Ishikawa (cell line): ENCODE measurements around the gene MAK.

Source experiments
- CEBPB ChIP-seq: IDR thresholded peaks from 2 replicates; pipeline ENCODE4 v1.6.1; 2012
- CREB1 ChIP-seq: IDR thresholded peaks from 2 replicates; pipeline ENCODE4 v1.6.1; 2012; ENCODE audit warnings: low read depth
- EGR1 ChIP-seq: IDR thresholded peaks from 2 replicates; pipeline ENCODE4 v1.6.1; 2012
- EP300 ChIP-seq: IDR thresholded peaks from 2 replicates; pipeline ENCODE4 v1.6.1; 2012; ENCODE audit warnings: borderline replicate concordance
- FOXM1 ChIP-seq: IDR thresholded peaks from 2 replicates; pipeline ENCODE4 v1.6.1; 2012; ENCODE audit warnings: low read depth, borderline replicate concordance
- NFIC ChIP-seq: IDR thresholded peaks from 2 replicates; pipeline ENCODE4 v1.6.1; 2012
- RAD21 ChIP-seq: IDR thresholded peaks from 2 replicates; pipeline ENCODE4 v1.6.1; 2012; ENCODE audit warnings: low read depth
- TAF1 ChIP-seq: IDR thresholded peaks from 2 replicates; pipeline ENCODE4 v1.6.1; 2012; ENCODE audit warnings: low read depth, mild to moderate bottlenecking
- TCF12 ChIP-seq: IDR thresholded peaks from 2 replicates; pipeline ENCODE4 v1.6.1; 2012; ENCODE audit warnings: low read depth
- TEAD4 ChIP-seq: IDR thresholded peaks from 2 replicates; pipeline ENCODE4 v1.6.1; 2012
- YY1 ChIP-seq: IDR thresholded peaks from 2 replicates; pipeline ENCODE4 v1.6.1; 2012; ENCODE audit warnings: low read depth
- ZBTB7A ChIP-seq: IDR thresholded peaks from 2 replicates; pipeline ENCODE4 v1.6.1; 2012; ENCODE audit warnings: low read depth
- TF ChIP-seq, protein P1 (sequence below): IDR thresholded peaks from 2 replicates; pipeline ENCODE4 v1.6.1; 2012
- TF ChIP-seq, protein P2 (sequence below): IDR thresholded peaks from 2 replicates; pipeline ENCODE4 v1.6.1; 2012
- TF ChIP-seq, protein P3 (sequence below): IDR thresholded peaks from 2 replicates; pipeline ENCODE4 v1.6.1; 2012; ENCODE audit warnings: low read depth, mild to moderate bottlenecking

The MAK gene

DNA sequence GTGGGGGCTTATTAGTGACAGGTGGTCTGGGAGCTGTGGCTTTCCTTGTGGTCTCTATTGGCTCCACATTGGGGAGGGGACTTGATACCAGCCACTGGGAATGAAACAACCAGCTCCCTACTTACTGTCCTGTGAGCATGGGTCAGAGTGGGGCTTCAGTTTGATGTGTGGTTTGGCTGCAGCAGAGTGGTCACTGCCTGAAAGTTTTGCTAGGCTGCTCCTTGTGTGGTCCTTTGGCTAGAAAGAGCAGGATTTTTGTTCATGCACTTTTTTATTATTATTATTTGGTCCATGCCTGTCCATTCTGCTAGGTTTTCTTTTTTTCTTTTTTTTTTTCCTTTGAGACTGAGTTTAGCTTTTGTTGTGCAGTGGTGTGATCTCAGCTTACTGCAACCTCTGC is 98.3 kb downstream of the MAK start:
- TF ChIP-seq RAD21 (no peak), FOXM1 (no peak), CEBPB (no peak), TAF1 (no peak), TEAD4 (no peak), YY1 (no peak), CREB1 (no peak), EGR1 (no peak), TCF12 (no peak), NFIC (no peak), ZBTB7A (no peak), EP300 (no peak)
- TF ChIP-seq, protein P1, sequence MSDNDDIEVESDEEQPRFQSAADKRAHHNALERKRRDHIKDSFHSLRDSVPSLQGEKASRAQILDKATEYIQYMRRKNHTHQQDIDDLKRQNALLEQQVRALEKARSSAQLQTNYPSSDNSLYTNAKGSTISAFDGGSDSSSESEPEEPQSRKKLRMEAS = no peak
- TF ChIP-seq, protein P2, sequence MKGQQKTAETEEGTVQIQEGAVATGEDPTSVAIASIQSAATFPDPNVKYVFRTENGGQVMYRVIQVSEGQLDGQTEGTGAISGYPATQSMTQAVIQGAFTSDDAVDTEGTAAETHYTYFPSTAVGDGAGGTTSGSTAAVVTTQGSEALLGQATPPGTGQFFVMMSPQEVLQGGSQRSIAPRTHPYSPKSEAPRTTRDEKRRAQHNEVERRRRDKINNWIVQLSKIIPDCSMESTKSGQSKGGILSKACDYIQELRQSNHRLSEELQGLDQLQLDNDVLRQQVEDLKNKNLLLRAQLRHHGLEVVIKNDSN = no peak
- TF ChIP-seq, protein P3, sequence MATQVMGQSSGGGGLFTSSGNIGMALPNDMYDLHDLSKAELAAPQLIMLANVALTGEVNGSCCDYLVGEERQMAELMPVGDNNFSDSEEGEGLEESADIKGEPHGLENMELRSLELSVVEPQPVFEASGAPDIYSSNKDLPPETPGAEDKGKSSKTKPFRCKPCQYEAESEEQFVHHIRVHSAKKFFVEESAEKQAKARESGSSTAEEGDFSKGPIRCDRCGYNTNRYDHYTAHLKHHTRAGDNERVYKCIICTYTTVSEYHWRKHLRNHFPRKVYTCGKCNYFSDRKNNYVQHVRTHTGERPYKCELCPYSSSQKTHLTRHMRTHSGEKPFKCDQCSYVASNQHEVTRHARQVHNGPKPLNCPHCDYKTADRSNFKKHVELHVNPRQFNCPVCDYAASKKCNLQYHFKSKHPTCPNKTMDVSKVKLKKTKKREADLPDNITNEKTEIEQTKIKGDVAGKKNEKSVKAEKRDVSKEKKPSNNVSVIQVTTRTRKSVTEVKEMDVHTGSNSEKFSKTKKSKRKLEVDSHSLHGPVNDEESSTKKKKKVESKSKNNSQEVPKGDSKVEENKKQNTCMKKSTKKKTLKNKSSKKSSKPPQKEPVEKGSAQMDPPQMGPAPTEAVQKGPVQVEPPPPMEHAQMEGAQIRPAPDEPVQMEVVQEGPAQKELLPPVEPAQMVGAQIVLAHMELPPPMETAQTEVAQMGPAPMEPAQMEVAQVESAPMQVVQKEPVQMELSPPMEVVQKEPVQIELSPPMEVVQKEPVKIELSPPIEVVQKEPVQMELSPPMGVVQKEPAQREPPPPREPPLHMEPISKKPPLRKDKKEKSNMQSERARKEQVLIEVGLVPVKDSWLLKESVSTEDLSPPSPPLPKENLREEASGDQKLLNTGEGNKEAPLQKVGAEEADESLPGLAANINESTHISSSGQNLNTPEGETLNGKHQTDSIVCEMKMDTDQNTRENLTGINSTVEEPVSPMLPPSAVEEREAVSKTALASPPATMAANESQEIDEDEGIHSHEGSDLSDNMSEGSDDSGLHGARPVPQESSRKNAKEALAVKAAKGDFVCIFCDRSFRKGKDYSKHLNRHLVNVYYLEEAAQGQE = no peak

DNA sequence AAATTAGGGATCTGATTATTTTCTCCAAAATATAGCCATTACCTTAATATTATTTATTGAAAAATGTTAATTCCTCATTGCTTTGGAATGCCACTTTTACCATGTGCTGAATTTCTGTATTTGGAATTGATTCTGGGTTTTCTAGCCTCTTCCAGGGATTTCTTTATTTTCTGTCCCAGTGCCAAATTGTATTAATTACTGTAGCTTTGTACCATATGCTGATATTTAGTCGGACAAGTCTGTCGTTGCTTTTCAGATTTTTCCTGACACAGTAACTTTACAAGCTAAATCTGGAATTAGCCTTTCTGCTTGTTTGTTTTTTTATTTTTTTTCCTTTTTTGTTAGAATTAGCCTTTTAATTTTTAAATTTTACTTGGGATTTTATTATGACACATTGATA is 101.6 kb downstream of the MAK start:
- TF ChIP-seq CEBPB = no peak
- no peak for TF ChIP-seq ZBTB7A
- TF ChIP-seq NFIC = no peak
- TF ChIP-seq TCF12 = no peak
- TF ChIP-seq RAD21 = no peak
- TF ChIP-seq, protein P3 = no peak
- no peak for TF ChIP-seq TAF1
- TF ChIP-seq YY1 = no peak
- no peak for TF ChIP-seq EP300

DNA sequence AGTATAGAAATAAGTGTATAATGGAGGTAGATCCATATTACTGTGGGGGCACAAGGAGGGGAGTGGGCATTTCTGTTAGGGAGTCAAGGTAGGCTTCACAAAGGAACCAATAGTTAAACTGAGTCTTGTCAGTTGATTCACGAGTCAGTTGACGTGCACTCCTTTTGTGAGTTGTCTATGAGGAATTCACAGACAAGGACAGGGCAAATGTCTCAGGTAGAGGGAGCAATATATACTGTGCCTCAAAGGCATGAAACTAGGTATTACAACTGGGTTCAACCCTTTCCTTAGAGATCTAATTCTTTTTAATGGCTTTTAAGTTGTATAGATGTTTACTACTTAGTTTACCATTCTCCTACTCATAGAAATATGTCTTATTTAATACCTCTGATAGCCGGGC is 104.5 kb downstream of the MAK start:
- no peak for TF ChIP-seq ZBTB7A
- TF ChIP-seq FOXM1 = no peak
- no peak for TF ChIP-seq EGR1
- TF ChIP-seq, protein P1 = no peak
- no peak for TF ChIP-seq YY1
- no peak for TF ChIP-seq NFIC
- no peak for TF ChIP-seq RAD21
- no peak for TF ChIP-seq CEBPB
- TF ChIP-seq, protein P3 = no peak
- TF ChIP-seq TCF12 = no peak
- no peak for TF ChIP-seq TAF1
- TF ChIP-seq TEAD4 = no peak
- TF ChIP-seq EP300 = no peak
- no peak for TF ChIP-seq CREB1
- TF ChIP-seq, protein P2 = no peak

DNA sequence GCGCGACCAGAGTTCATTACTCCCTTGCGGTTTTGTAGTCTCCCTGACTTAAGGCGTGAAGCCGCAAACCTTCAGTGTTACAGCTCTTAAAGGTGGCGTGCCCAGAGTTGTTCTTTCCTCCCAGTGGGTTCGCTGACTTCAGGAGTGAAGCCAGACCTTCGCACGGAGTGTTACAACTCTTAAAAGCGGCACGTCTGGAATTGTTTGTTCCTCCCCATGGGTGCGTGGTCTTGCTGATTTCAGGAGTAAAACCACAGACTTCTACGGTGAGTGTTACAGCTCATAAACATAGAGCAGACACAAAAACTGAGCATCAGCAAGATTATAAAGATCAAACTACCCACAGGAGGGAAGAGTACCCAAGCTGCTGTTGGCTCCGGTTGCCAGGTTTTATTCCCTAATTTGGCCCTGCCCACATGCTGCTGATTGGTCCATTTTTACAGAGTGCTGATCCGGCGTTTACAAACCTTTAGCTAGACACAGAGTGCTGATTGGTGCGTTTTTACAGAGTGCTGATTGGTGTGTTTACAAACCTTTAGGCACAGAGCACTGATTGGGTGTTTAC is 105.1 kb downstream of the MAK start:
- TF ChIP-seq, protein P3 = no peak
- TF ChIP-seq, protein P2 = no peak
- TF ChIP-seq TEAD4 (no peak), EP300 (no peak), TCF12 (no peak), YY1 (no peak), EGR1 (no peak), ZBTB7A (no peak), RAD21 (no peak), NFIC (no peak), CREB1 (no peak)
- TF ChIP-seq, protein P1 = no peak
